Stimulated activated CD4-positive, alpha-beta T cell treated with anti-CD3 and anti-CD28 coated beads, Interleukin-4, amount 100 ng/mL, for 1 hour (primary cell): ENCODE results near the gene GCK.

ENCODE experiments used
- DNase-seq: peaks from one replicate; pipeline ENCODE4 v3.0.0-alpha.2; 2020

The GCK gene

GRCh38 chr7:44189286-44189992, at the start of gene GCK:
TSS of gene GCK (minus strand) at chr7:44189439. CDS start at chr7:44188953, 486 bp downstream.
- no peak for DNase-seq

GRCh38 chr7:44238116-44238695, 49.0 kb upstream of the GCK start:
- no peak for DNase-seq

GRCh38 chr7:44237696-44238095, 48.5 kb upstream of the GCK start:
- DNase-seq: no peak

GRCh38 chr7:44236333-44236728, 47.1 kb upstream of the GCK start:
- no peak for DNase-seq

DNA sequence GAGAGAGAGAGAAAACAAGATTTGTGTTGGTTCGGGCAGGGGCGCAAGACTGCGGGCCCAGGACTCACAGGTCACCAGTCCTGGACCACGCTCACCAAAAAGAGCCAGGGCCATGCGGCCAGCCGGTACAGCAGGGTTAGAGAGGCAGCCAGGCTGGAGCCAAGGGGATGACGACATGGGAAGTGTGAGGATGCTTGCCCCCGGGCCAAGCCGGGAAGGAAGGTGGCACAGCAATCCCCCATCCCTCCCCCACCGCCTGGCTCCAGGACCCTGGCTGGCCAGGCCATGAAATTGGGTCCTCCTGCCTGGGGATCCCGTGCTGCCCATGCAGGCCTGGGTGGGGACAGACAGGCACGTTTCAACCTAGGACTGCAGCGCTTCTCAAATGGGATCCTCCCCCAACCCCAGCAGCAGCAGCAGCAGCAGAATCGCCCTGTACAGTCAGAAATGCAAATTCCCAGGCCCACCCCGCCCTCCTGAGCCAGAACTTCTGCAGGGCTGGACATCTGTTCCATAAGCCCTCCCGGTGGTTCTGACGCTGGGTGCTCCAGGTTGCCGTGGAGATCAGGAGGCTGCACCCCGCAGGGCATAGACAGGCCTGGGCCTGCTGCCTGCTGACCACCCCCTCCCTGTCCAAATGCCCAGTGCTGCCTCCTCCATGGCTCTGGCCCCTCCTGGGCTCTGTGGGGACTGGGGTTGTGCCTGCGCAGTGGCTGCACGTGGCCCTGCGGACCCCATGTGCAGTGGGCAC, 46.5 kb upstream of the GCK start:
- no peak for DNase-seq

DNA sequence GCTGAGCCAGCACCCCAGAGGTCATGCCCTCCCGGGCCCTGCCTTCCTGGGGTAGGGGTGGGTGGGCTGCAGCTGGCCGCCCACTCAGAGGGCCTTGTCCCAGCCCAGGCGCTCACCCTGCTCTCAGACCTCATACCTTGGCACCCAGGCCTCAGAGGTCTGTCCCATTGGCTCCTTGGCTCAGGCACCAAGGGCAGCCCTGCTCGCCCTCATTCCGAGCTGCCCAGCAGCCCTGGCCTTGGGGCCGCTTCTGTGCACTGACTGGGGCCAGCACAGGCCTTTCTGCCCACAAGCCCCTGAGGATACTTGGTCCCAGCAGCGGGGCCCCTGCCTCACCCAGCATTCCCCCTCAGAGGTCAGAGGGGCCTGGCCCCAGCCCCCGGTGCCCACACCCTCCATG, 45.8 kb upstream of the GCK start:
- no peak for DNase-seq

GRCh38 chr7:44232901-44233715, 43.9 kb upstream of the GCK start:
- no peak for DNase-seq

GRCh38 chr7:44232396-44232795, 43.2 kb upstream of the GCK start:
- DNase-seq: no peak

DNA sequence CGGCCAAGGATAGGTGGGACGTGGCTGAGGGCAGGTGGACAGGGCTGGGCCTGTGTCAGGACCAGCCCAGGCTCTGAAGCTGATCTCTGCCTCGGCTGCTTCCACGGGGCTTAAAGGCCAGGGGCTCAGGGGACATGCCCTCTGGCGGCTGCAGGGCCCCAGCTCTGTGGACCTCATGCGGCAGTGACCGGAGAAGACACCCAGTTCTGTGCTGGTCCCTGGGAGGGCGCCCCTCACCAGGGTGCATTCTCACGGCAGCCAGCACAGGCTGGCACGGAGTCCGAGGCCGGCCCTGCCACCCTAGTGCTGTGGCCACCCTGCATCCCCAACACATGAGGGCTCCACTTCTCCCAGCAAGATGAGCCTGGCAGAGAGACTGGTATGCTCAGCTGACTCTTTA, 41.8 kb upstream of the GCK start:
- DNase-seq: no peak

- DNase-seq: no peak
Measured at GRCh38 chr7:44230286-44230685, 41.0 kb upstream of the GCK start.

DNA sequence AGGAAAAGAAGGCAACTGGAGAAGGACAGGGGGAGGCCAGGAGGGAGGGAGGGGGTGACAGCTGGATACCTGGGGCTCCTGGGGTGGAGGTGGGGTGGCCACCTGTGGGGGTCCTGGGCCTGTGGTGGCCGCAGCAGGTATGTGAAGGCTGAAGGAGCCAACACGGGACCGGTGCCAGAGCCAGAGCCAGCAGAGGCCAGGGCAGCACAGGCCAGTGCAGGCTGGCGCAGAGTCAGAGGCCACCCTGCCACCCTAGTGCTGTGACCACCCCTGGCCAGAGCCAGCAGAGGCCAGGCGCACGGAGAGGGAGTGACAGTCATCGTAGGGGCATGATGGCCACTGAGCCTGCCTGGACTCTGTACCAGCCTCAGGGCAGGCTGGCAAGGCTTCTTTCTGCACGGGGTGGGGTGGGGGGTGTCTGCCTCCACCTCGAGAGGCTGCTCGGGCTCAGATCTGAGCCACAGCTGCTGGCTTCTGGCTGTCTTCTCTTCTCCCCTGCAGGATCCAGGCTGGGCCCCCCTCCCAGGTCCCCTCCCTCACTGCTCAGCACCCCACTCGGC, 40.4 kb upstream of the GCK start:
- no peak for DNase-seq

DNA sequence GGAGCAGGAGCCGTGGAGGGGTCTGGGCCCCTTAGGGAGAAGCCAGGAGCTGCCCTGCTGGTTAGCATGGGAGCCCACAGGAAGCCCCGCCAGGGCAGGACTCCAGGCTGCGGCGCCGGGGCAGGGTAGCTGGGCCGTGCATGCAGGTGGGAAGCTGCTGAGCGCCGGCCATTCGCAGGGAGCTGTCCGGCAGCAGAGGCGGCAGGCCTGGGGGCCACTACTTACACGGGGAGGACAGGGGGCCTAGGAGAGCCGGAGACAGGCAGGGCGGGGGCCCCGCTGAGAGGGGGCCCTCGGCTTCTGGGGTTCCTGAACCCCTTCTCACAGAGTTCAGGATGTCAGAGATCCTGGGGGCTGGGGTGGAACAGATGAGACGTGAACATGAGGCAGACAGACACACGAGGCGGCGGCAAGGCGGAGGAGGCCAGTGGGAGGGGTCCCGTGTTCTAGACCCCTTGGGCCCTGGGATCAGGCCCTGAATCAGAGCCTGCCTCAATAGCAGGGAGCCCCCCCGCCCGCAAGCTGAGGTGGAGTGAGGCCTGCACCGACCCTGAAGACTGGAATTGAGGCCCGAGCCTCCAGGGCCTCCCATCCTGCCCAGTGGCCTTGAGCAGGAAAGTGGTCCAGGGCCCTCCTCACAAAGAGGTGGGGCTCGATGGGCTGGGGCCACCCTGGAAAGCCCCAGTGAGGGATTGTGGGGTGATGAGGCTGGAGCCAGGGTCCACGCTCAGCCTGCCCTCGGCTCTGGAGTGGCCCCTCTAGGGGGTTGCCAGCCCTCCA, 39.5 kb upstream of the GCK start:
- no peak for DNase-seq

DNA sequence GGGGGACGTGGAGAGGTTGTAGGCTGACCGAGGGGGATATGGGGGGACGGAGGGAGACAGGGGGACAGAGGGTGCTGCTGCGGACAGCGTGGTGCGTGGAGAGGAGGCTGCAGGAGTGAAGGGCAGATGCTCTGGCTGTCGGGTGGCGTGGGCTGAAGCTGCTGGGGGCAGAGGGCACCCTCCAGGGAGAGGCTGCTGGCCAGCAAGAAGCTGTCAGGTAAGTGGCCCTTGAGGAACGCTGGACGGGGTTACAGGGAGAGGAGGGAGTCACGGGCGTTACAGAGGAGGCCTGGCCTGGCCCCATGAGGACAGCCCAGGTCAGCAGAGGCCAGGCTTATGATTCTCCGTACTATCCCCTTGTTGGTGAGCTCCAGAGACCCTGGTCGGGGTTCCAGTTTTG, 38.7 kb upstream of the GCK start:
- DNase-seq: no peak

DNA sequence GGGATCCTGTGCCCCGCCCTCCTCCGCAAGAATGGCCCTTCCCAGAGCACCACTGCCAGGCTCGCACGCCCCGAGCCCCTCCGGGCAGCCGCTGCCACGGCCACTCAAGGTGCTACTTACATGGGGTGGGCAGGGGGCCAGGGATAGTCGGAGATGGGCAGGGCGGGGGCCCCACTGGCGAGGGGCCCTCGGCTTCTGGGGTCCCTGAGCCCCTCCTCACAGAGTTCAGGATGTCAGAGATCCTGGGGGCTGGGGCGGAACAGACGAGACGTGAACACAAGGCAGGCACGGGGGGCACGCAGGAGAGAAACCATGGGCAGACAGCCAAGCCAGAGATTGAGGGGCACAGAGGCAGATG, 37.1 kb upstream of the GCK start:
- DNase-seq: no peak

GRCh38 chr7:44225566-44226395, 36.5 kb upstream of the GCK start:
- DNase-seq: no peak

GRCh38 chr7:44224974-44225565, 35.8 kb upstream of the GCK start:
- DNase-seq: no peak

- DNase-seq: no peak
Measured at GRCh38 chr7:44224080-44224973, 35.1 kb upstream of the GCK start.

GRCh38 chr7:44223362-44224079, 34.3 kb upstream of the GCK start:
- DNase-seq: no peak

- no peak for DNase-seq
Measured at GRCh38 chr7:44222776-44223261, 33.6 kb upstream of the GCK start.
